Kidney epithelial cell (primary cell): Measurements from ENCODE around the gene PLA2G4C. TPM values are rescaled to one million over a fixed set of nuclear protein-coding genes. Genes with fewer than 3 reads are reported as not detected.
"Not testable (repeated sequence)": the region's sequence is repeated elsewhere in the genome, so short reads cannot be mapped to it uniquely, and the experiment has no call there.

Experiments used
- DNase-seq: peaks from one replicate; pipeline ENCODE4 v3.0.0-alpha.2; 2010; ENCODE audit warnings: low read depth
- H3K27me3 ChIP-seq: 2 replicates; pipeline ENCODE4 v1.6.0; 2011; ENCODE audit warnings: low read length; ENCODE audit not compliant: control insufficient read depth, insufficient read depth
- H3K36me3 ChIP-seq: 2 replicates; pipeline ENCODE4 v1.5.1; 2011; ENCODE audit warnings: low read length; ENCODE audit not compliant: control insufficient read depth, insufficient read depth
- H3K4me3 ChIP-seq: 2 replicates; pipeline ENCODE4 v1.5.1; 2011; ENCODE audit warnings: low read depth, mild to moderate bottlenecking, control low read depth, low read length
- total RNA-seq: library from RNA; depleted of rRNA; stranded (reverse); fragments of >200 nt; gene quantifications from 2 replicates; pipeline ENCODE4 v1.2.3, GENCODE V29; 2015
- TF ChIP-seq, protein P1 (sequence below): IDR thresholded peaks from 2 replicates; pipeline ENCODE4 v1.5.1; 2011; ENCODE audit warnings: mild to moderate bottlenecking, moderate library complexity, low read length, control low read depth, inconsistent platforms; ENCODE audit not compliant: insufficient read depth, poor library complexity, severe bottlenecking

PLA2G4C gene
- total RNA-seq, 1 donor from 2014 or later = 21.3 TPM

- no peak overlapping the region for H3K4me3 ChIP-seq
- H3K36me3 ChIP-seq = no peaks in the 10 kb centered on the region
- TF ChIP-seq, protein P1, sequence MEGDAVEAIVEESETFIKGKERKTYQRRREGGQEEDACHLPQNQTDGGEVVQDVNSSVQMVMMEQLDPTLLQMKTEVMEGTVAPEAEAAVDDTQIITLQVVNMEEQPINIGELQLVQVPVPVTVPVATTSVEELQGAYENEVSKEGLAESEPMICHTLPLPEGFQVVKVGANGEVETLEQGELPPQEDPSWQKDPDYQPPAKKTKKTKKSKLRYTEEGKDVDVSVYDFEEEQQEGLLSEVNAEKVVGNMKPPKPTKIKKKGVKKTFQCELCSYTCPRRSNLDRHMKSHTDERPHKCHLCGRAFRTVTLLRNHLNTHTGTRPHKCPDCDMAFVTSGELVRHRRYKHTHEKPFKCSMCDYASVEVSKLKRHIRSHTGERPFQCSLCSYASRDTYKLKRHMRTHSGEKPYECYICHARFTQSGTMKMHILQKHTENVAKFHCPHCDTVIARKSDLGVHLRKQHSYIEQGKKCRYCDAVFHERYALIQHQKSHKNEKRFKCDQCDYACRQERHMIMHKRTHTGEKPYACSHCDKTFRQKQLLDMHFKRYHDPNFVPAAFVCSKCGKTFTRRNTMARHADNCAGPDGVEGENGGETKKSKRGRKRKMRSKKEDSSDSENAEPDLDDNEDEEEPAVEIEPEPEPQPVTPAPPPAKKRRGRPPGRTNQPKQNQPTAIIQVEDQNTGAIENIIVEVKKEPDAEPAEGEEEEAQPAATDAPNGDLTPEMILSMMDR = no peak
- no peaks in the 10 kb centered on the region for H3K27me3 ChIP-seq
- DNase-seq = no peak
These were observed 29.5 kb downstream of the PLA2G4C start for GRCh38 chr19:48081106-48081505.

- not testable (repeated sequence) for DNase-seq, H3K4me3 ChIP-seq, H3K27me3 ChIP-seq, H3K36me3 ChIP-seq
These were observed 40.3 kb downstream of the PLA2G4C start for GRCh38 chr19:48070177-48070769.

GRCh38 chr19:48069435-48069834 is 41.2 kb downstream of the PLA2G4C start:
- Histone ChIP-seq H3K36me3 (no peaks in the 10 kb centered on the region), H3K4me3 (no peak overlapping the region), H3K27me3 (no peaks in the 10 kb centered on the region)
- DNase-seq = no peak
- TF ChIP-seq, protein P1 = no peak

GRCh38 chr19:48064509-48064908 is 46.1 kb downstream of the PLA2G4C start:
- Histone ChIP-seq H3K27me3 (no peaks in the 10 kb centered on the region), H3K36me3 (no peaks in the 10 kb centered on the region), H3K4me3 (no peak overlapping the region)
- no peak for DNase-seq
- TF ChIP-seq, protein P1 = no peak

- Histone ChIP-seq H3K4me3 (no peak overlapping the region), H3K36me3 (no peaks in the 10 kb centered on the region), H3K27me3 (no peaks in the 10 kb centered on the region)
- DNase-seq = no peak
- TF ChIP-seq, protein P1 = no peak
These were observed 48.9 kb downstream of the PLA2G4C start for GRCh38 chr19:48061401-48062344.

DNA sequence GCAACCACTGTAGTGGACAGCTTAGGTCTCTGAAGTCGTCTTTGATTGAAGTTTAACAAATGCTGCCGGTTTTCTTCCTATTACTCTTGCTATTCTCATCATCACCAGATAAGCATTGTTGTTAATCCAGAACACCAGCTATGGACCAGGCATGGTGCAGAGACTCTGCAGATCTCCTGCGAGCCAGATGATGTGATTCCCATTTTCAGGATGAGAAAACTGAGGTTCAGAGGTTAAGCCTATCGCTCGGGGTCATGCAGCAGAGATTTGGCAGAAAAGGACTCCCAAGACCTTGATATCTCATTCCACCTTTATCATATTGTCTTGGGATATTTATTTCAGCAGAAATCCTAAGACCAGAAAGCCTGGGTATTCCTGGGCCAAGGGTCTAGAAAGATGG is 50.2 kb downstream of the PLA2G4C start:
- DNase-seq = no peak
- H3K4me3 ChIP-seq = no peak overlapping the region

More for the DNA sequence above, 50.2 kb downstream of the PLA2G4C start:
- TF ChIP-seq, protein P1 = no peak
- H3K27me3 ChIP-seq = no peaks in the 10 kb centered on the region
- no peaks in the 10 kb centered on the region for H3K36me3 ChIP-seq
